GM19351 (cell line): ENCODE data around the gene PHACTR3.
"Not testable (repeated sequence)": the region's sequence is repeated elsewhere in the genome, so short reads cannot be mapped to it uniquely, and the experiment has no call there.

Experiments
- ATAC-seq: cut with Tn5 transposase; IDR thresholded peaks from one replicate; pipeline ENCODE4 v1.9.1; 2021; ENCODE audit warnings: mild to moderate bottlenecking, moderate library complexity; ENCODE audit not compliant: unreplicated experiment

The PHACTR3 gene

GRCh38 chr20:59618131-59618530, 13.8 kb downstream of the PHACTR3 start:
- ATAC-seq: no peak

DNA sequence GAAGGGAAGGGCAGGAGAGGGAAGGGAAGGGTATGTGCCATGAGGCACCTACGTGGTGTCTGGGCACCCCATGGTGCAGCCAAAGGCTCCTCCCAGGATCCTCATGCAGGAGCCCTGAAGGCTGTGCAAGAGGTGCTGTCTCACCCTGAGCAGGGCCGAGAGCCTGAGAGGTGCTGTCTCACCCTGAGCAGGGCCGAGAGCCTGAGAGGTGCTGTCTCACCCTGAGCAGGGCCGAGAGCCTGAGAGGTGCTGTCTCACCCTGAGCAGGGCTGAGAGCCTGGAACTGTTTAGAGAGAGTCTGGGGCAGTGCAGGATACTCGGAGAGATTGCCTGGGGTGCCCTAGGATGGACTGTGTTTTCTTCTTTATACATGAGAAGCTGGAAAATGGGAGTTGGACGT, 14.2 kb downstream of the PHACTR3 start:
- not testable (repeated sequence) for ATAC-seq

GRCh38 chr20:59620860-59621505, 16.6 kb downstream of the PHACTR3 start:
- ATAC-seq: no peak

DNA sequence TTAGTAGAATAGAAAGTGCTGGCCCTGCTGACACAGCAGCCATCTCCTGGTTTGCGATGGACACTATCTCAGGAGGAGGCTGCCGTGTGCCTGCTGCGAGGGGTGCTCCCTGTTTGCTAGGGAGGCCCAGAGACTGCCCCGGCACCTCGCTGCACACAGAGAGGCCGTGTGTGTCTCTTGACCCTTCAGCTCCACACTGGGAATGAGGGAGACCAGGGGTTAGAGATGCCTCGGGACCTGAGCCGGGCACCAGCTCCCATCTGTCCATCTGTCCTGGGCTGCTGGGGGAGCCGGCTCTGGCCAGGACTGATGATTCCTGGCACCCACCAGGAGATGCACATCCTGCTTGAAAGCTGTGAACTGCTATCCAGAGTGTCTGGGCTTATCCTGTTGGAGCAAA, 18.2 kb downstream of the PHACTR3 start:
- no peak for ATAC-seq

DNA sequence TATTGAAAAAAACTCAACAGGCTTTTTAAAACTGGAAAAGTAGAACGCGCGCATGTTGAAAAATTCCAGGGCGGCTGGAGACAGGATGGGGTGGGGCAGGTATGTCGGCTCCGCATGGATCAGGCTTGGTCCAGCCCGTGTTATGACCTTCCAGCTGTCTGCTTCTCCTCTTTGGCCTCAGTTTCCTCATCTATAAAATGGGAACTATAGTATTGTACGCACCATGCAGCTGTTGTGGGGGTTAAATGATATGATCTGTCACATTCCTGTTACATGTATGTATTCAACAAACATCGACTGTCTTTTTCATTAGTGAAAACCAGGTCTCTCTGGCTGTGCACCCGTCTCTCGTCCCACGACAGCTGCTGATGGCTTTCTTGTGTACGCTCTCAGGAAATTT, 18.8 kb downstream of the PHACTR3 start:
- ATAC-seq: no peak

GRCh38 chr20:59623583-59623982, 19.2 kb downstream of the PHACTR3 start:
- no peak for ATAC-seq

DNA sequence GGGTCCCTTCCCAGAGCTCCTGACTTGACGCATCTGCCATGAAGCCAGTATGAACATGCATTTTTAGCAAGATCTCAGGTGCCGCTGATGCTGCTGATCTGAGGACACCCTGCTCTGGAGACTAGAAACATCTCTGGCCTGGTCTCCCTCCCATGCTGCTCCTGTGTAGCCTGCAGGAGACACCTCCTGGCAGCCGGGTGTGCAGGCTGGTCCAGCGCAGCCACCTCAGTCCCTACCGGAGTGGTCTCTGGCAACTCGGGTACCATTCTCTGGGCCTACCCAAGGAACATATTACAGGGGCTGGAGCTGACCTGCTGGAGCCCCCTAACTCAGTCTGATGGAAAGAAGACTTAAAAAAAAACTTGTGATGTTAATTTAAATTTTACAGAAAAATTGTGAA, 20.1 kb downstream of the PHACTR3 start:
- no peak for ATAC-seq

GRCh38 chr20:59625214-59625922, 21.0 kb downstream of the PHACTR3 start:
- ATAC-seq: no peak

DNA sequence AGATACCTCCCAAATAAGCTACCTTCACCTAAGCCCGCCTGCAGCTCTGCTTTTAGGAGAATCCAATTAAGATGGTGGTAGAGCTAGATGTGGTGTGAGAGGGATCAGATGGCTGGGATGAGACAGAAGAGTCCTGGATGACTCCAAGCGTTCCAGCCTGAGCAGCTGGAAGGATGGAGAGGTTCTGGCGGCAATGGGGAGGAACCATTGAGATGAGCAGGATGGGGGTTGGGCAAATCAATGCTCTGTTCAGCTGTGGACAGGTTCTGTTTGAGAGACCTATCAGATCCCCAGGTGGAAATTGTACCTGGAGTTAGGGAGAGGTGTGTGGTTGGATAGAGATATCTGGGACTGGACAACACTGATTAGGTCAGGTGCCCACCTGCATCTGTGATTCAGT, 23.0 kb downstream of the PHACTR3 start:
- no peak for ATAC-seq

GRCh38 chr20:59628171-59628570, 23.8 kb downstream of the PHACTR3 start:
- ATAC-seq: no peak

GRCh38 chr20:59629141-59630045, 25.1 kb downstream of the PHACTR3 start:
- no peak for ATAC-seq

DNA sequence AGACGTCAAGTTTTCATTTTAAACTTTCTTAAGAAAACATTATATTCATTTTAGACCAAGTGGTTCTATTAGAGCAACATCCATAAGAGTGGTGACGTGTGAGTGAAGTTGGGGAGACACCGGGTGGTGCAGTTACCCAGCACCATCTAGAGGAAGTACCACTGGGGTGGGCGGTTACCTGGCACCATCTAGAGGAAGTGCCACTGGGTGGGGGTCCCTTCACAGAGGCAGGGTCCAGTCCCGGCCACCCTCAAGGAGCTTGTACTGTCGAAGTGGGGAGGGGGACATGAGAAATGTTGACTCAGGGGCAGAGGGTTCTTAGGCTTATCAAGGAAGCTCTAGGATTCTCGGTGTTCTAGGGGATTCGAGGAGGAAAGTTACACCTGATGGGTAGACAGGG, 26.2 kb downstream of the PHACTR3 start:
- ATAC-seq: no peak

DNA sequence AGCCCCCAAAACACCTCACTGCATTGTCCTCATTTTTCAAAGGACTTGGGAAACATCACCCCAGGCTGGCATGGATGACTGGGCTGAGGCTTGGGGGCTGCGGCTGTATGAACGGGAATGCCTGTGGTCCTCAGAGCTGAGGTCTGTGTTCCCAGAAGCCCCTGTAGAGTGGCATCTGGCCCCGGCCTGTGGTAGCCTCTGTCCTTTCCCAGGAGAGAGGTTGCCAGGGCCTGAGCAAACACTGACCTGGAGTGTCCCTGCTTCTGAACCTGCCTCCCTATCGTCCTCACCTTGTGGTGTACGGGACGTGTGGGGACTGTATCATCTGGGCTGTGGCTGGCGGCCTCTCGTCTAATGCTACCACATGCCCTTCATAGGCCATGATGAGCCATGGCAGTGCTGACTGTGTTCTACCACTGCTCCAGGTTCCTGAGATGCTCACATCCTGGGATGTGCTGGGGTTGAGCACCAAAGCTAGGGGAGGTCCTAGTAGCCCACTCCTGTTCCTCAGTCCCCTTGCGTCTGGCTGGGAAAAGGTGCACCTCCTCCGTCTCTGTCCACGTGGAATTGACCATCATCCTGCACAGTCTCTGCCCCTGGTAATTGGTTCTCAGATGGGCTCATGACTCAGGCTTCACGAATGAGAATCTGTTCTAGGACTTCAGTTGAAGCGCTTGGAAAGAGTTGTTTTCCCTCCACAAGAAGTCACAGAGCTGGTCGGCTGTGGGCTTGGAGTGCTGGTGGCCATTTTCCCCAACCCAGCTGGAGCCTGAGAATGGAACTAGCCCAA, 27.6 kb downstream of the PHACTR3 start:
- no peak for ATAC-seq

- ATAC-seq: no peak
These were observed 28.3 kb downstream of the PHACTR3 start for GRCh38 chr20:59632541-59633113.

- ATAC-seq: no peak
These were observed 29.4 kb downstream of the PHACTR3 start for GRCh38 chr20:59633656-59634251.

DNA sequence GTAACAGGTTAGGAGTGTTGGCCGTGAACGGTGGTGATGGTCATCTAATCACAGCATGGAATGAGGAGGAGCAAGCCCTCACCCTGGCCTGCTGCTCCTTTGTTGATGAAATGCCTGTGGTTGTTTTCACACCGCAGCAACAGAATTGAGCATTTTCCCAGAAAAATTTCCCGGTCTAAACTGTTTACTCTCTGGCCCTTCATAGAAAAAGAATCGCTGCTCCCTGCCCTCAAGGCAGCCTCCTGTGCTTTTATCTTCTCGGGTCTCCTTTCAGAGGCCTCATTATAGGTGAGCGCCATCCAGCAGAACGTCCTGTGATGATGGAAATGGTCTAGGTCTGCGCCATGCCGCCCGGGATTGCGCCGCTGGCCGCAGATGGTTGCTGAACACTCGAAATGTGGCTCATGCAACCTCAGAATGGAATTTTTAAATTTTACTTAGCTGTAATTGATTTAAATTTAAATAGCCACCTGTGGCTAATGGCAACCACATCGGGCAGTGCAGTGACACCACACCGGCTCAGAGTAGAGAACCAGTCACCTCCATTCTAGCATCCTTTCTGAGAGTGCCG, 30.2 kb downstream of the PHACTR3 start:
- ATAC-seq: no peak

DNA sequence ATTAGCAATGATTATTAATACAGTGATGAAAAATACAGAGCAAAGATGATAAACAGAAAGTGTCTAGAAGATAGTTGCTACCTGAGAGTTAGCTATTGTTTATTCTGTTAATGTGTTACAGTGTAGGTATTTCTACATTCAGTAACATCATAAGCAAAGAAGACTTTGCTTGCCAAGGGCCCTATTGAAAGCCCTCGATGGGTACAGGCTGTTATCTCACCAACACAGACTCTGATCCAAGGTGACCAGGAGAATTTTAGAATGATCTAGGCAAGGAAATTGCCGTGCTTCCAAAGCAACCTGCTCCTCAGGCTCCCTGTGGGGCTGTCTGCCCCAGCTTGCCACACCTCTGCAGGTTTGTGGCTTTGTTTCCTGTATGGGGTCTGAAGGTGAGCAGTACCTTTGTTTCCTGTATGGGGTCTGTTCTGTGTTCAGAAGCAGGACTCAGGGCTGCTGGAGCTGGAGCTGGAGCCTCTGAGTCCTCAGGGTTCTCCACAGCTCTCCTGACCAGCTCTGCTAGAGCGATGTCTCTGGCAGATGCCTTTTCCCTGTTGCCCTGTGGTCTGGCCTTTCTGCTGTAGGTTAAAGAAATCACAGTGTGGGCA, 32.5 kb downstream of the PHACTR3 start:
- ATAC-seq: no peak

DNA sequence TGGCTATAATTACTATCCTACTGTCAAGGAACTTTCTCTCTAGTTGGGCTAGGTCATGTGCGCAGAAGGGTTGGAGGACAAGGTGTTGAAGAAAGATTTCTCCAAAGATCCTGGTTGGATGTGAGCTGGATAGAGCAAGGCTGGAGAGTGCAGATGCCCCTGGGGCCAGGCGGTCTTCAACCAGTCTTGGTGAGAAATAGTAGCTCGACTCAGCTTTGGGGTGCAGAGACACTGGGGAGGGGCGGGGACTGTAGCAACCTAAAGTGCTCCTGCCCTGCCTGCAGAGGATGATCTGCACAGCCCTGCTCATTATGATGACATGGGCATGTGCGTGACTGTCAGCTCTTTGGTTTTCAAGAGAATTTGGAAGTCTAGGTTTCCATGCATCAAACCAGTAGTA, 35.9 kb downstream of the PHACTR3 start:
- peak; percentile 54 for ATAC-seq

- ATAC-seq: no peak
These were observed 39.3 kb downstream of the PHACTR3 start for GRCh38 chr20:59643615-59644061.
